HG03442 (cell line): ENCODE measurements around the gene TCEA3.

Experiments used
- ATAC-seq: cut with Tn5 transposase; IDR thresholded peaks from one replicate; pipeline ENCODE4 v1.9.1; 2021; ENCODE audit warnings: mild to moderate bottlenecking, moderate library complexity; ENCODE audit not compliant: unreplicated experiment

Gene TCEA3

DNA sequence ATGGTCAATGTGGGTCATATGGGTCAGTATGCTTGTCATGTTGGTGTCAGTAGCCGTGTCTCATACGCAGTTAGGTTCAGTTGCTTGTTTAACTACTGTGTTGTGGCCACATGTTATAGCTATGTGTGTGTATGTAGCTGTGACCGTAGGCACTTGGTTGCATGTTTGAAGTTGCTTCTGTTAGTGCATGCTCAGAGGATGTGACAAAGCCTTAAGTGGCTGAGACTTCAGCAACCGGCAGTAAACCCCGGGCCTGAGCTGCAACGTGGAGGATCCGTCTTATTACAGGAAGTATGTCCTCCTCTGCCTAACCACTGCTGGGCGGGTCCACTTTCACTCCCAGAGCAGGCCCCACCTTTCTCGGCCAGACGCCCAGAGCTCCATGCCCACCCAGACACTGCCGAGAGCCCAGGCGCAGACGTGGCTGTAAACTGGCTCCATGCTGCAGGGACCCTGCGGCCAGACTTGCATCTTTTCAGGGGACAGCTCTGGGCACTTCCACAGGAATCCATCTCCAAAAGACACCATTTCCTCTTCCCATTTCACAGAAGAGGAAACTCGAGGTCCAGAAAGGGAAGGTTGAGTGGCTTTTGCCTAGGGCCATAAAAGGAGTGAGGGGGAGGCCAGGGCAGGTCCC, 2.2 kb downstream of the TCEA3 start:
- no peak for ATAC-seq

GRCh38 chr1:23421753-23422240, 2.8 kb downstream of the TCEA3 start:
- ATAC-seq = no peak

DNA sequence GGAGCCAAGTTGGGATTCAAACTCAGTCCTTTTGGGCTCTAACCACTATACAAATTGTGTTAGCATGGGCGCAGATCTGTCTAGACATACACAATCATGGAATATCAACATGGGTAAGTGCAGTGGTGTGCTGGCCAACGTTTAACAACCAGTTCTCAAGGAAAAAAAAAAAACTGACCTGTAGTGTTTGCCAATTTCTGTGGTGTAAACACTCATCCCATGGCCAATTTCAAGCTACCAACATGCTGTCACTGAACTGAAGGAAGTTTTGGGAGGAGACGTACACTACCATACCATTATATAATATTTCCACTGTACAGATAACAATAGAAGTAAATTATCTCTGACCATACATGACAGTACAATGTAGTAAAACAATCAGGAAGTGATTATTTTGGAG, 3.2 kb downstream of the TCEA3 start:
- ATAC-seq = no peak

DNA sequence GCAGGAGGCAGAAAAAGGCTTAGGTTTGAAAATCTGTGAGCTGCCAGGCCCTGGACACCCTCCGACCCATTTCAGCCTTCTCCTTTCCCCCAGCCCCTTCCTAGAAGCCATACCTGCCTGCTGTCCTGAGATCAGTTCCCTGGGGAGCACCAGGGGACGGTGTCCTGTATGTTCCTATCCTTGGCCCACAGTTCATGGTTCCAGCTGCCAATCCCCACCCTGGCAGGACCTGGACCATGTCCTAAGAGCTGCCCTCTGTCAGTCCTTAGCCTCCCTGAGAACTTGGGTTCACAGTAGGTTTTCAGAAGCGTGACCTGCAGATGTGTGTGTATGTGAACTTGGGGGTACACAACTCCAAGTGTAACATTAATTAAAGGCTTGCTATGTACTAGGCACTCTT, 3.8 kb downstream of the TCEA3 start:
- no peak for ATAC-seq

- ATAC-seq = no peak
These were observed 5.4 kb downstream of the TCEA3 start for GRCh38 chr1:23419180-23419579.

DNA sequence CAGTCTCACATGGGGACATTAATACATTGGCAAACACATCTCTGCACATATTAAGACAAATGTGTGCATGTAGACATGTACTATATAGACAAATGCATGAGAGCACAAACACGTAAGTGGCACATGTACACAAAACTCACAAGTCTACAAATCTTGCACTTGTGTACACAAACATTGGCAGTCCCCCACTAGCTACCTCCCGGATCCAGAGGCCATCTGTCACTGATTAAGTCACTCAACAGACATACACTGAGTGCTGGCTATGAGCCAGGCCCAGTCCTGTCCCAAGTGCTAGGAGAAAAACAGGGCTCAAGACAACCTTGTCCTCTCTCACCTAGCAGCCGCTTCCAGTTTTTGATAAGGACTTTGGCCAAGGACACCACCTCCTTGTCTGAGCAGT, 7.0 kb downstream of the TCEA3 start:
- ATAC-seq = no peak

GRCh38 chr1:23416964-23417363, 7.6 kb downstream of the TCEA3 start:
- ATAC-seq = no peak

DNA sequence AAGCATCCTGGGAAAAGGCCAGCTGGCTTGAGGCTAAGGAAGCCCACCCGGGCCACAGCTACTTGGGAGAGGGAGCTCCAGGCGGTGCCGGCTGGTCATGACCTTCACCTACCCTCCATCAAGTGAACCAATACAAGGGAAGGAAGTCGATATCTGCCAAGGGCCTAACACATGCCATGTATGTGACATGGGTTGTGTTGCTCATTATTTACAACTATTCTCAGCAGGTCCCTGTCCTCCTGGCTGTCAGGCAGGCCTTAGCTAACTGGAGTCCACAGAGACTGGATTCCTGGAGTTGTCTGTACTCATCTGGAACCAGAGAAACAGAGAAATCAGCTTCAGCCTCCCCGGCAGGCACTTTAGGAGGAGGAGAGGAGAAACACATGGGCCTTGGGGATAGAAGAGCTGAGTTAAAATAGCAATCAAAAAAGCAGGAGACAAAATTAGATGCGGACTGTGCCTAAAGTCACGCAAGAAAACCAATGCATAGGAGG, 15.7 kb downstream of the TCEA3 start:
- no peak for ATAC-seq

- no peak for ATAC-seq
These were observed 17.4 kb downstream of the TCEA3 start for GRCh38 chr1:23407016-23407630.

GRCh38 chr1:23405946-23406345, 18.6 kb downstream of the TCEA3 start:
- ATAC-seq = no peak

GRCh38 chr1:23403735-23404486, 20.6 kb downstream of the TCEA3 start:
- peak; percentile 46 for ATAC-seq

GRCh38 chr1:23403355-23403734, 21.2 kb downstream of the TCEA3 start:
- no peak for ATAC-seq

- no peak for ATAC-seq
These were observed 21.6 kb downstream of the TCEA3 start for GRCh38 chr1:23403038-23403336.

DNA sequence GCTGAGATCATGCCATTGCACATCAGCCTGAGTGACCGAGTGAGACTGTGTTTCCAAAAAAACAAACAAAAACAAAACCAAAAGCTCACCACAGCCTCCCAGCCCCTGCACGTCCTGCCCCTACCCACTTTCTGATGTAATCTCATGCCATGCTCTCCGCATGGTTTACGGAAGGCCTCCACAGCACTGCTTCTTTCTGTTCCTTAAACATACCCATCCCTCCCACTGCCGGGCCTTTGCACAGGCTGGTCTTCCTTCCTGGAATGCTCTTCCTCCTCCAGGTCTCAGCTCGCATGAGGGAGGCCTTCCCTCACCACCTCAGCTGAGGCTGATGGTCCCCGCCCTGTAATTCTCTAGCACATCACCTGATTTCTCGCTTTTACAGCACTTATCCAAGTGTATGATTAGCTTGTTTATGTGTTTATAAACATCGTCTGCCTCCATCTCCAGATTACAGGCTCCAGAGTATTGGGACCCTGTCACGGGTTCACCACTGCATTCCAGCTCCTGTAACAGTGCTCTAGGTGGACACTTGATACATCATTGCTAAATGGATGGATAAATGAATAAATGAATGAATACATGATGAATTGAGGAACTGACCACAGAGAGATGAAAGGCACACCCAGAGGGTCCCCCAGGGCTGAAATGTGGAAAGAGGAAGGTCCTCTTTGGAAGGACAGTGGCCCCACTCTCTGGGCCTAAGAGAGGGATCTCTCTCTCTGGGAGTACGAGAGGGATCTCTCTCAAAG, 22.1 kb downstream of the TCEA3 start:
- ATAC-seq = no peak

- no peak for ATAC-seq
These were observed 23.2 kb downstream of the TCEA3 start for GRCh38 chr1:23401313-23401712.

DNA sequence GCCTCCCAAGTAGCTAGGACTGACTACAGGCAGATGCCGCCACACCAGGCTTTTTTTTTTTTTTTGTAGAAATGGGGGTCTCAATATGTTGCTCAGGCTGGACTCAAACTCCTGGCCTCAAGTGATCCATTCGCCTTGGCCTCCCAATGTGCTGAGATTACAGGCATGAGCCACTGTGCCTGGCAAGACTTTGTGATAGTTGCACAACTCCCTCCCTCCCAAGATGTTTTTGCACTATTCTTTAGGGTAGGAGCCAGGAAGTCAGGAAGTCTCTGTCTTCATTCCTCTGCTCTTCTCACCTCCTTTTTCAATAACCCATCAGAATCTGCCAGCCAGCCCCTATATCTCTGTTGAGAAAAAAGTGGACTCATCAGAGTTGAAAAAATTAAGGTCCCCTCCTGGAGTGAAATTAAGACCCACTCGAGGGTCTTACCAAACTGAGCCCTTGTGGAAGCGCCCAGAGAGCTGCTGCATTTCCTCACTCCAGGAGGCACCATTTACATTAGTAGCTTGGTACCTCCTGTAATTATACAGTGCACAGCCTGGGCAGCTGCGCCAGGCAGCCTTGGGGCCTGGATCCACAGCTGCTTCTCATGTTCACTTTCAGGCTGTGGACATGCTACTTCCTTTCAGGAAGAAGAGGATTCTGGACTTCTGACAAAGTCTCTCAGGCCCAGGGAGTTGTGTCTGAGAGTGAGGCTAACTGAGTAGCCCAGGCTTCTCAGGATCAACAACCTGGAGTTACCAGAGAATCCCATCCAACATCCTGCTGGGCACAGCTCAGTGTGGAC, 24.0 kb downstream of the TCEA3 start:
- no peak for ATAC-seq

DNA sequence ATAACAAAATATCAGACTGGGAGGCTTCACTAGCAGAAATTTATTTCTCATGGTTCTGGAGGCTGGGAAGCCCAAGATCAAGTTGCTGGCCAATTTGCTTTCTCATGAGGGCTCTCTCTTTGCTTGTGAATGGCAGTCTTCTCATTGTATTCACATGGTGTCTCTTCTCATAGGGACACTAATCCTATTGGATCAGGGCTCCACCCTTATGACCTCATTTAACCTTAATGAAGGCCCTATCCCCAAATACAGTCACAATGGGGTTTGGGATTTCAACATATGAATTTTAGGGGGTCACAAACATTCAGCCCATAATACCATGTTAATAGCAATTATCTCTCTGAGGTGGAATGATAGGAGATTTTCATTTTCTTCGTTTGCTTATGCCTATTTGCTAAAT, 25.3 kb downstream of the TCEA3 start:
- ATAC-seq = no peak

GRCh38 chr1:23397908-23398307, 26.6 kb downstream of the TCEA3 start:
- ATAC-seq = no peak

DNA sequence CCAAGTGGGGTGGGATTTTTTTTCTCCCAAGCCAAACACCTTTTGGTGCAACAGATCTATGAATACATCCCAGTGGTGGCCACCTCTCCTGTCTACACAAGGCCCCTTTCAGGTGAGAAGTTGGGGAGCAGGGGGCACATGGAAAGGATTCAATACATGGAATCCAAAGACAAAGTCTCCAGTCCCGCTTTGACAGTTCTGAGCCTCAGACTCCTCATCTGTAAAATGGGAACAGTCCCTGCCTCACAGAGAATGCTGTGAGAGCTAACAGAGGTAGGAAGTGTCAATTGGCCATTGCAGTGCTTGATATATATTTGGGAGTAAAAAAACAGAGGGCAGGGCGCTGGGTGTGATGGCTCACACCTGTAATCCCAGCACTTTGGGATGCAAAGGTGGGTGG, 28.2 kb downstream of the TCEA3 start:
- no peak for ATAC-seq

- no peak for ATAC-seq
These were observed 28.7 kb downstream of the TCEA3 start for GRCh38 chr1:23395849-23396248.
